K562 (cell line): Measurements from ENCODE around the gene GCNT2. TPM values are rescaled to one million over a fixed set of nuclear protein-coding genes. Genes with fewer than 3 reads are reported as not detected.

Experiments
- NFIX ChIP-seq: fragments of 250-450 bp; sonication (Bioruptor Pico); IDR thresholded peaks from 2 replicates; pipeline ENCODE4 v1.4.0; 2020; ENCODE audit warnings: low read depth, mild to moderate bottlenecking, moderate library complexity
- REST ChIP-seq, 2 experiments: fragments of 450-650 bp; formaldehyde crosslinking in 1 of 2; IDR thresholded peaks; 2 replicates each; pipeline versions ENCODE4 v1.4.0 to v1.6.1; 2014 to 2020; ENCODE audit warnings: mild to moderate bottlenecking in 2 of 2, borderline replicate concordance in 1 of 2, low read depth in 1 of 2
- polyA plus RNA-seq, 8 experiments: library from polyadenylated mRNA; depleted of rRNA in 4 of 8; stranded (reverse) in 5 of 8; unstranded in 3 of 8; fragments of >200 nt; fragmentation: Nextera tagmentation in 2 of 8; fragmentation: Illumina TruSeq in 1 of 8; extraction: Ambion mirVana in 2 of 8; extraction: Trizol in 1 of 8; gene quantifications; 2 replicates each; pipeline versions ENCODE4 v1.2.1 to v1.2.3, GENCODE V29; 2011 to 2014; ENCODE audit warnings: inconsistent platforms in 1 of 8, missing spikeins in 1 of 8
- total RNA-seq, 7 experiments: library from RNA; depleted of rRNA in 6 of 7; stranded (reverse); fragments of >200 nt in 6 of 7; fragmentation: Illumina TruSeq in 2 of 7; extraction: Trizol in 2 of 7; gene quantifications; 2 replicates each; pipeline versions ENCODE4 v1.2.1 to v1.2.3, GENCODE V29; 2011 to 2021; ENCODE audit warnings: low replicate concordance in 1 of 7

The GCNT2 gene
- total and polyA plus RNA-seq, 9 of the 15 experiments (the other 6 are each of a cell fraction or from before 2014, with no cell fraction given) = 0.78 to 2.6 (median 1.6) TPM

DNA sequence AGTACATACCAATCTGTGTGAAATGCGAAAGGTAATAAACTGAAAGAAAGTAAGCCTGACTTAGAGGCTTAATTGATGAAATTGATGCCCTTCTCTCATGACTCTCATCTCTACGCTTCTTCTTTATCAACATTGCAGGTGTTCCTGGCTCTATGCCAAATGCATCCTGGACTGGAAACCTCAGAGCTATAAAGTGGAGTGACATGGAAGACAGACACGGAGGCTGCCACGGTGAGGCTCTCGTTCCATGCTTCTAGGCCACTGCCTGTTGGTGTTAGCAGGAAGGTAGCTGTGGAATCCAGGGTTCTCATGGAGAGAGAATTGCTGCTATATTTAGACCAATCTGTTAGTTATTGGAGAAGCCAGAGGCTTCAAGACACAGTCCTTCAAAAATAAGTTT lies 100.1 kb downstream of the GCNT2 start (continued):
- TF ChIP-seq REST (IDR thresholded peaks at IDR 0.05; ENCODE audit: borderline replicate concordance) (peak; percentile 21; the same call in 1 of the 2 replicates), REST (CRISPR knock-in tag; IDR thresholded peaks at IDR 0.05; ENCODE audit: low read depth) (no peak), NFIX (CRISPR knock-in tag) (peak; percentile 78)
- TF ChIP-seq, all 486 proteins: peak for 4
